Measurements from ENCODE around the gene PATL1.
A peak's percentile ranks its signal among the peaks of the same experiment; 100 is the strongest.

The PATL1 gene

DNA sequence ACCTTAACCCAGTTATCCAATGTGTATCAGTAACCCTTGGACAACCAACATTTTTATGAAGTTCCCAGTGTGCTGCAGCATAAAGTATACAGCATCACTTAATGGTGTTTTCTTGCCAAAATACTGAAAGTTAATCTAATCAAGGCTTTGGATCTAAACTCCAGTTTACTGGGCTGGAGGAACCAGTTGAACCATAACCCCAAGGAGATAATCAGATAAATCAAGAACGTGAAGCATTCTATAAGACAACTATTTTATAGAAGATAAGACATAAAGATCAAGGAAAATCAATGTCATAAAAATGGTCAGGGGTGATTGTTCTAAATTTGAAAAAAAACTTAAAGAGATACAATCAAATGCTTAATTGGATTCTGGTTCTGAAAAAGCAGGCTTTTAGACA, 51.0 kb downstream of the PATL1 start:
- Histone ChIP-seq H3K4me3 (ENCODE audit: insufficient read depth, low read depth, low read length, poor library complexity, severe bottlenecking) (no peak overlapping the region), H3K27me3 (replicated peaks; ENCODE audit: control insufficient read depth, insufficient read depth, low read length, poor library complexity, severe bottlenecking) (no peaks in the 10 kb centered on the region), H3K9me3 (ENCODE audit: control insufficient read depth, low read length) (no peaks in the 10 kb centered on the region), H3K36me3 (ENCODE audit: control insufficient read depth, insufficient read depth, low read length) (no peaks in the 10 kb centered on the region), H3K27ac (ENCODE audit: insufficient read depth, low read length, poor library complexity, severe bottlenecking) (no peak overlapping the region), H3K4me1 (ENCODE audit: control insufficient read depth, insufficient read depth, low read length, poor library complexity, severe bottlenecking) (peaks cover 26% of the 10 kb centered on the region)
- DNase-seq, result no peak

DNA sequence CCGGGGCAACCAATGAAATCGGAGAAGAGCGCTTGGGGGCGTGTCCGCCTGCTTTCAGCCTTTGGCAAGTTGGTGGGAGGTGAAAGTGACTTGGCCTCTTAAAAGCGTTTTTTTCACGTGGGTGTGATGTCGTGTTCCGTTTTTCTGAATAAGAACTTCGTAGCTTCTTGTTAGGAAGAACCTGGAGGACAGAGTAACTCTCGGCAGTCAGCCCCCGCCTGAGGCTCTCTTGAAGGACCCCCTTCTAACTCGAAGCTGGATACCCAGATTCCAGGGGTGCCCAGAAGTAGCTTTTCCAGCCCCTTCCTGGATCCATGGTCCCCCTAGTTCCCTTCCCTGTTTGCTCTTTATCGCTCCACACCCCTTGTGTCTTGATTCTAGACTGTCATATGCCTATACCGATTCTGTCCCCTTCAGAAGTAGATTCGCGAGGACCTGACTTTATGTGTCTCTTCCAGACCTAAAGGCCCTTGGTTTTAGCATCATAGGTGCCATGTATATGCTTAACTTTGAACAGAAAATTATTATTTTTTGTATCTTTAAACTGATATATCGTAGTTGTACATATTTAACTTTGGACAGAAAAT, 52.3 kb downstream of the PATL1 start:
- Histone ChIP-seq H3K36me3 (ENCODE audit: control insufficient read depth, insufficient read depth, low read length) (no peaks in the 10 kb centered on the region), H3K4me3 (ENCODE audit: insufficient read depth, low read depth, low read length, poor library complexity, severe bottlenecking) (peak overlapping the region; percentile 47), H3K27ac (ENCODE audit: insufficient read depth, low read length, poor library complexity, severe bottlenecking) (peak overlapping the region; percentile 92), H3K4me1 (ENCODE audit: control insufficient read depth, insufficient read depth, low read length, poor library complexity, severe bottlenecking) (peaks cover 28% of the 10 kb centered on the region), H3K27me3 (replicated peaks; ENCODE audit: control insufficient read depth, insufficient read depth, low read length, poor library complexity, severe bottlenecking) (no peaks in the 10 kb centered on the region), H3K9me3 (ENCODE audit: control insufficient read depth, low read length) (no peaks in the 10 kb centered on the region)
- no peak for DNase-seq

DNA sequence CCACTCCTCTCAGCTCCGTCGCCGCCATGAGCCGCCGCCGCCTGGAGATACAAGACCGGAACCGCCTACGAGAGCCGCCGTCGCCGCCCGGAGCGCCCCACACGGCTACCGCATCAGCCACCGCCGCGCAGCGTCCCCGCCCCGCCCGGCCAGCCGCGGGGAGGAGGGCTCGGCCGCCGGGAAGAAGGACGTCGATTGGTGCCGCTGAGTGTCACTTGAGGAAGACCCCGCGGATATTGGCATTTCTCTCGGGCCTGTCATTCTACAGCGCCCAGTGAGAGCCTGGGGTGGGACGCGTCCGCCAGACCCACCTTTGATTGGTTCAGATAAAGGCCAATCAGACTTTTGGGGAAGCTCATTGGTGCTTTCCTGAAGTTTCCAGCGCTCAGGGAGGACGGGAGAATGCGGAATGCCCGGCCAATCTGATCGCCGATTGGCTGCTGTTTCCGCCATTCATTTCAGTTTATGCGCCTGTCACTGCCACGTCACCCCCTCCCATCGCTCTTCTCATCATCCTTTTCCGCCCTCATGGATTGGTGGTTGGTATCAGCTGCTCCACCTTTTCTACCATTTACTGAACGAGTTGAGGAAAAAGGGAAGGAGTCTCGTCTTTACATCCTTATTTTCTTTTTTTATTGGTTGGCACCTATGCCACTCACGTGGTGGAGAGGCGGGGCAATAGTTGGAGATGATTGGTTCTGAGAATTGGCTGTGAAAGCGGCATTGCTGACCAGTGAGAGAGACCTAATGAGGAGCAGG, 53.0 kb downstream of the PATL1 start, which contains the start of gene OSBP:
OSBP (minus strand) TSS at position 138 of the 759 bp plus-strand sequence; CDS start at position 28, 110 bp downstream.
- no peaks in the 10 kb centered on the region for H3K36me3 ChIP-seq (ENCODE audit: control insufficient read depth, insufficient read depth, low read length)
- peak; percentile 96 to 98 (median 98) for DNase-seq
- H3K4me1 ChIP-seq (ENCODE audit: control insufficient read depth, insufficient read depth, low read length, poor library complexity, severe bottlenecking), result peaks cover 28% of the 10 kb centered on the region
- peak within 1 kb of the TSS; percentile 92 for H3K27ac ChIP-seq (ENCODE audit: insufficient read depth, low read length, poor library complexity, severe bottlenecking)
- no peaks in the 10 kb centered on the region for H3K9me3 ChIP-seq (ENCODE audit: control insufficient read depth, low read length)
- no peaks in the 10 kb centered on the region for H3K27me3 ChIP-seq (replicated peaks; ENCODE audit: control insufficient read depth, insufficient read depth, low read length, poor library complexity, severe bottlenecking)
- H3K4me3 ChIP-seq (ENCODE audit: insufficient read depth, low read depth, low read length, poor library complexity, severe bottlenecking), result peak within 1 kb of the TSS; percentile 61

DNA sequence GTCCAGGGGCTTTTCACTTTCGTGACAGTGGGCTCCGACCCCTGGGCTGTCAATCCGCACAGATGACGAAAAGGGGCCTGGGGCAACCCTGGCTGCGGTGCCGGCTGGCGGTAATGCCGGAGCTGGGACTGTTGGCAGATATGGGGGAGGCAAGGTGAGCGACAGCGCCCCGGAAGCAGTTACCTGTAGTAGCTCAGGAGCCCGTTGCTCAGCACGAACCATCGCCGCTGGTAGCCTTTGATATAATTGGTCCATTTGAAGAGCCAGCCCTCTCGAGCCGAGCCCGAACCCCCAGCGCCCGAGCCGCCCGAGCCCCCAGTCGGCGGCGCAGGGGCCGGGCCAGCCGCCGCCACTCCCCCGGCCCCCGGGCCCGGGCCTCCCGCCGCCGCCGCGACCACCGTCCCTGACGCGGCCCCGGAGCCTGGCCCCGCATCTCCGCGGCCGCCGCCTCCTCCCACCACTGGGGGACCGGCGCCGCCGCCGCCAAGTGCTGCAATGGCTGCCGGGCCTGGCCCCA, 53.7 kb downstream of the PATL1 start:
- peak; percentile 61 to 72 (median 62) for DNase-seq
- Histone ChIP-seq H3K27me3 (replicated peaks; ENCODE audit: control insufficient read depth, insufficient read depth, low read length, poor library complexity, severe bottlenecking) (no peaks in the 10 kb centered on the region), H3K4me1 (ENCODE audit: control insufficient read depth, insufficient read depth, low read length, poor library complexity, severe bottlenecking) (peaks cover 28% of the 10 kb centered on the region), H3K36me3 (ENCODE audit: control insufficient read depth, insufficient read depth, low read length) (peaks cover 5% of the 10 kb centered on the region), H3K9me3 (ENCODE audit: control insufficient read depth, low read length) (no peaks in the 10 kb centered on the region), H3K4me3 (ENCODE audit: insufficient read depth, low read depth, low read length, poor library complexity, severe bottlenecking) (peak overlapping the region; percentile 61), H3K27ac (ENCODE audit: insufficient read depth, low read length, poor library complexity, severe bottlenecking) (peak overlapping the region; percentile 85)

DNA sequence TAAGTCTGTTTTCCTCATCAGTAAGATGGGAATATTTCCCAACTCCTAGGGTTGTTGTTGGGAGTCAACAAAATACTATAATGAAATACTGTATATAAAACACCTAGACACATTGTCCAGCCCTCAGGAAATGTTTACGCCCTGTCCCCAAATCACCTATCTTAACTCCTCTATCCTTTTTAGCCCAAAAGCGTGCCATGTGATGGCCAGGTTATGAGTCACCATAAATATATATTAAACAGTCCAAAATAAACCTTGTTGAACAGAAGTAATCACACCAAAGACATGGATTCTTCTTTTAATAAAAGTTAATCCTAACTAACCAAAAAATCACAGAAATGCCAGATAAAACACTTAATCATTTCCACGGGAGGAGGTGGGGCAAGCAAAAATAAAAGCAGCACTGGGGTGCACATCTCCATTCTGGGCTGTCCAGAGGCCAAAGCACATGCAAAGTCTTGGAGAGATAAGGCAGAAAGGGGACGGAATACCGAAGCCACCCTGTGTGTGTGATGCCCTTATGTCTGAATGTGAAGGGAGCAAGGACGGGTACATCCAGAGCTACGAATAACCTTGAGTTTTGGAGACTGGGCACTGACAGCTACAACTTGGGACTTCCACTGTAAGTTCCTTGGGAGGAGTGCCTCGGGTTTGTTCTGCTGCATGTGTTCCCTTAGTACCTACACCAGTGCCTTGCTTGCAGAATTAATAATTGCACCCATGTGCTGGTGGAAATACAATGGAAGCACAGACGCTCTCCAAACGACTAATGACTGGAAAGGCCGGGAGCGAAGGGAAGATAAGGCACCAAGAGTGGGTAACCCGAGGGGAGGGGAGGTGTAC, 54.3 kb downstream of the PATL1 start:
- Histone ChIP-seq H3K9me3 (ENCODE audit: control insufficient read depth, low read length) (no peaks in the 10 kb centered on the region), H3K36me3 (ENCODE audit: control insufficient read depth, insufficient read depth, low read length) (peaks cover 11% of the 10 kb centered on the region), H3K27me3 (replicated peaks; ENCODE audit: control insufficient read depth, insufficient read depth, low read length, poor library complexity, severe bottlenecking) (no peaks in the 10 kb centered on the region), H3K4me3 (ENCODE audit: insufficient read depth, low read depth, low read length, poor library complexity, severe bottlenecking) (peak overlapping the region; percentile 61), H3K27ac (ENCODE audit: insufficient read depth, low read length, poor library complexity, severe bottlenecking) (peak overlapping the region; percentile 85), H3K4me1 (ENCODE audit: control insufficient read depth, insufficient read depth, low read length, poor library complexity, severe bottlenecking) (peaks cover 28% of the 10 kb centered on the region)
- DNase-seq, result no peak

DNA sequence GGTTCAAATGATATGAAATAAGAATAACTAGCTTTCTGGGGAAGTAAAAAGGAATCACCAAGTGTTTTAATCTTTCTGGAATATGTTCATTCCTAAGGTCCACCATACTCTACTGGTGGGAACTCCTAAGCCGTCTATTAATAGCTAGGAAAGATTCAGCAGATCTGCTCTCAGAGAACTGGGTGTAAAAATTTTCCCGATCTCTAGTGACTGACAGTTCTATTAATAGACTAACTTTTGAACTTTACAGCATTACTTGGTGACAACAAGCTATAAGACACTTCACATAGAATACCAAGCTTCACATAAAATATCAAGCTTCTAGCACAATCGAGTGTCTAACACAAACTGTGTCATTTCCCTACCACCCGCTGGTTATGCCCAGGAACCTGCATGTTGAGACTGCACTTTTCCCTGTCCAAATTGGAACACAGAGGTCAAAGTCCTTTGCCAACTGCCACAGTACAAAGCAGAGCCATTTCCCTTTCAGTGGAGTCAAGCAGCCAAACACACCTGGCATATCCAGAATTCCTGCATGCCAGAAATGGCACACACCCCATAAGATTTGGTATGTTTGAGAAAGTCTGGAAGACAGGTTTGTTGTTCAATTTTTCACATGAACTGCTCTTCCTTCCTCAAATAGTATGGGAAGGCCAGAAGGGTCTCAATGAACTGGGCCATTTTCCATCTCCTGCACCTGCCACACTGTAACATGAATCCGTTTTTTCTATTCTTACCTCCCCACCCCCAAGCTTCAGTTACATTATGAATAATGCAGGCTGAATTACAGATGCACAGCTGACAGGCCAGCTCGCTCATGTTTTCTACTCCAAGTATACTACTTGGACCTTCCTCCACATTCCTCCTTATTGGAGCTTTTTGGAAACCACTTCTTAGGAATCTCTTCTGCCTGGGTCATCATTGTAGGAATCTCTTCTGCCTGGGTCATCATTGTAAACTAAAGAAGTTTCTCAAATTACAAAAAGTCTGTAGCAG, 57.0 kb downstream of the PATL1 start:
- Histone ChIP-seq H3K27me3 (replicated peaks; ENCODE audit: control insufficient read depth, insufficient read depth, low read length, poor library complexity, severe bottlenecking) (no peaks in the 10 kb centered on the region), H3K4me1 (ENCODE audit: control insufficient read depth, insufficient read depth, low read length, poor library complexity, severe bottlenecking) (peaks cover 28% of the 10 kb centered on the region), H3K4me3 (ENCODE audit: insufficient read depth, low read depth, low read length, poor library complexity, severe bottlenecking) (no peak overlapping the region), H3K9me3 (ENCODE audit: control insufficient read depth, low read length) (no peaks in the 10 kb centered on the region), H3K36me3 (ENCODE audit: control insufficient read depth, insufficient read depth, low read length) (peaks cover 34% of the 10 kb centered on the region), H3K27ac (ENCODE audit: insufficient read depth, low read length, poor library complexity, severe bottlenecking) (no peak overlapping the region)
- DNase-seq, result no peak

DNA sequence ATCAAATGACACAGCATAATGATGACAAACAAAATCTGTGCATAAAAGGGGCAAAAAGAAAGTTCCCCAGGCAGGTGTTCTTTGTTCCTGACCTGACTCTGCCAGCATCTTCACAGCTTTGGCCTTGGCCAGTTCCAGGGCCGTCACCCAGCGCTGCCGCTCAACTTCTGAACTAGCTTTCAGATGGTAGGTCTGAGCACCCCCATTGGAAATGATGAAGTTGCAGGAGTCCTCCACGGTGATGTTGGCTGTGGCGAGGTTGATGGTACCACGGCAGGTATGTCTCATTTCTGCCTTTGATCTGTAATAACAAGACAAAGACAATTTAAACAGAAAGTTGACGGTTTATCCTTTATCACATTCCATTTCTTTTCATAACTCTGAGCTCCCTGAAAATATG, 58.5 kb downstream of the PATL1 start:
- H3K4me3 ChIP-seq (ENCODE audit: insufficient read depth, low read depth, low read length, poor library complexity, severe bottlenecking), result no peak overlapping the region
- H3K9me3 ChIP-seq (ENCODE audit: control insufficient read depth, low read length), result no peaks in the 10 kb centered on the region
- no peaks in the 10 kb centered on the region for H3K27me3 ChIP-seq (replicated peaks; ENCODE audit: control insufficient read depth, insufficient read depth, low read length, poor library complexity, severe bottlenecking)
- peaks cover 23% of the 10 kb centered on the region for H3K4me1 ChIP-seq (ENCODE audit: control insufficient read depth, insufficient read depth, low read length, poor library complexity, severe bottlenecking)
- DNase-seq, result no peak
- H3K27ac ChIP-seq (ENCODE audit: insufficient read depth, low read length, poor library complexity, severe bottlenecking), result no peak overlapping the region
- H3K36me3 ChIP-seq (ENCODE audit: control insufficient read depth, insufficient read depth, low read length), result peaks cover 50% of the 10 kb centered on the region

DNA sequence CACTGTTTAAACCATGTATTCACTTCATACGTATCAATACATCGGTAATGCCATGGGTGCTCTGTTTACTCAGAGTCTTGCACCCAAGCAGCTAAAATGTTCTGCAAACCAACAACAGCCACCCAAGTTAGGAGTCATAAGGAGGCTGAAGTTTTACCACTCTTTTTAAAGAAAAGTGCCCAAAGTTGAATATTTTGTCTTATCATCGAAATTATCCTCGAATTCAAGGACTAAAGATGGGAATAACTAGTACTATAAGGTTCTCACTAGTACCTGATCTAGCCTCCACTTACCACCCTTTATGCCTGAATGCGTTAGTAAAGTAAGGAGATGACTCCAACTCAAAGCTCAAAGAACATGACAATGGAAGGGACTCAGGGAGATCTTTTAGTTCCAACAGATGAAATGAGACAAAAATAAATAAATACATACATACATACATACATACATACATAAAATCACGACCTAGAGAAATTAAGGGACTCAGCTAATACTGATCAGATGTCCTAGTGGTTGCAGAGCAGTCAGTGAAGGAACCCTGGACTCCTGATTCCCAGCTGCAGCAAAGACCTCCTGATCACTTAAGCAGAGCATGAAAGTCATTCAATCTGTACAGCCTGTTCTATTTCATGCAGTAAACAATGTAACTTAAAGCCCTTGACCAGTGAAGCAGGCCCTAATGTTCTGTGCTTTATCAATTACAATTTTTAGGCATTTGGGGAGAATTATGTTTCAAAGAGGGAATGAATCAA, 61.0 kb downstream of the PATL1 start:
- no peaks in the 10 kb centered on the region for H3K9me3 ChIP-seq (ENCODE audit: control insufficient read depth, low read length)
- no peak overlapping the region for H3K27ac ChIP-seq (ENCODE audit: insufficient read depth, low read length, poor library complexity, severe bottlenecking)
- no peaks in the 10 kb centered on the region for H3K27me3 ChIP-seq (replicated peaks; ENCODE audit: control insufficient read depth, insufficient read depth, low read length, poor library complexity, severe bottlenecking)
- DNase-seq, result no peak
- peaks cover 60% of the 10 kb centered on the region for H3K36me3 ChIP-seq (ENCODE audit: control insufficient read depth, insufficient read depth, low read length)
- no peak overlapping the region for H3K4me3 ChIP-seq (ENCODE audit: insufficient read depth, low read depth, low read length, poor library complexity, severe bottlenecking)
- peaks cover 3% of the 10 kb centered on the region for H3K4me1 ChIP-seq (ENCODE audit: control insufficient read depth, insufficient read depth, low read length, poor library complexity, severe bottlenecking)
